K562 (cell line): ENCODE measurements around the gene UBE2K. TPM values are rescaled to one million over a fixed set of nuclear protein-coding genes. Genes with fewer than 3 reads are reported as not detected.

Experiments used
- ARID3A ChIP-seq: IDR thresholded peaks from 2 replicates; pipeline ENCODE4 v1.6.1; 2012; ENCODE audit warnings: low read depth, low read length, improper control_type of control experiment, borderline replicate concordance
- FOXP4 ChIP-seq: sonication (generic); formaldehyde crosslinking; IDR thresholded peaks from 2 replicates; pipeline ENCODE4 v1.8.0; 2022; ENCODE audit warnings: mild to moderate bottlenecking, missing genetic modification reagents, borderline replicate concordance
- GMEB1 ChIP-seq: fragments of 250-450 bp; sonication (Bioruptor Pico); IDR thresholded peaks from 2 replicates; pipeline ENCODE4 v1.4.0; 2020; ENCODE audit warnings: mild to moderate bottlenecking
- MED1 ChIP-seq: sonication (generic); formaldehyde crosslinking; IDR thresholded peaks from 2 replicates; pipeline ENCODE4 v1.8.1; 2023; ENCODE audit warnings: missing genetic modification reagents, borderline replicate concordance
- RBM15 ChIP-seq: fragments of 200-400 bp; formaldehyde crosslinking; IDR thresholded peaks from 2 replicates; pipeline ENCODE4 v1.6.1; 2018; ENCODE audit warnings: mild to moderate bottlenecking, low read length, moderate library complexity; ENCODE audit not compliant: insufficient read depth
- SP2 ChIP-seq: IDR thresholded peaks from 2 replicates; pipeline ENCODE4 v1.6.1; 2011; ENCODE audit warnings: mild to moderate bottlenecking, low read depth, low read length, moderate library complexity; ENCODE audit not compliant: poor library complexity, severe bottlenecking; ENCODE audit errors: extremely low read depth
- TCFL5 ChIP-seq: fragments of 250-450 bp; sonication (Bioruptor Pico); conservative IDR thresholded peaks from 2 replicates; pipeline ENCODE4 v1.6.1; 2021; ENCODE audit warnings: mild to moderate bottlenecking, moderate library complexity, matching md5 sums
- polyA plus RNA-seq, 8 experiments: library from polyadenylated mRNA; depleted of rRNA in 4 of 8; stranded (reverse) in 5 of 8; unstranded in 3 of 8; fragments of >200 nt; fragmentation: Nextera tagmentation in 2 of 8; fragmentation: Illumina TruSeq in 1 of 8; extraction: Ambion mirVana in 2 of 8; extraction: Trizol in 1 of 8; gene quantifications; 2 replicates each; pipeline versions ENCODE4 v1.2.1 to v1.2.3, GENCODE V29; 2011 to 2014; ENCODE audit warnings: inconsistent platforms in 1 of 8, missing spikeins in 1 of 8
- total RNA-seq, 7 experiments: library from RNA; depleted of rRNA in 6 of 7; stranded (reverse); fragments of >200 nt in 6 of 7; fragmentation: Illumina TruSeq in 2 of 7; extraction: Trizol in 2 of 7; gene quantifications; 2 replicates each; pipeline versions ENCODE4 v1.2.1 to v1.2.3, GENCODE V29; 2011 to 2021; ENCODE audit warnings: low replicate concordance in 1 of 7

Gene UBE2K
- total and polyA plus RNA-seq, 9 of the 15 experiments (the other 6 are each of a cell fraction or from before 2014, with no cell fraction given) = 29.8 to 190 (median 62.6) TPM

DNA sequence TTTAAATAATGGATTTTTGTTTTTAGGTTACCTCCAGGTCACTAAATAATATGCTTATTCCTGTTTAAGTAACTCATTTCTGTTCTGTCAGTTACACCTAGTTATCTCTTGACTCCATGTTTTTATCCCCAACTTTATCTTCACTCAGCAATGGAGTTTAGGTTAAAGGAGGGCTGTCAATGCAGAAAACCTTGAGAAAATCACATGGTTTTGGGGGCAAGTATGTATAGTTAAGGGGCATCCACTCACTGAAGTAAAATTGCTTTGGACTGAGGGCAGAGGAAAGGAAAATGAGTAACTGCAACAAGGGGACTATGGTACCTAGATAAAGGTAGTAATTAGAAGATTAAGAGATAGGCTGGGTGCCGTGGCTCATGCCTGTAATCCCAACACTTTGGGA is 87.1 kb downstream of the UBE2K start (continued):
- no peak for TF ChIP-seq GMEB1 (CRISPR knock-in tag)
- no peak for TF ChIP-seq RBM15
- TF ChIP-seq SP2 = no peak
- no peak for TF ChIP-seq FOXP4
- TF ChIP-seq MED1 (CRISPR knock-in tag) = no peak
- TF ChIP-seq ARID3A = no peak
- TF ChIP-seq TCFL5 = no peak
